Measurements from ENCODE around the gene PNRC1. TPM values are rescaled to one million over a fixed set of nuclear protein-coding genes. Genes with fewer than 3 reads are reported as not detected.

PNRC1 gene
- total RNA-seq, 1 donor from 2014 or later, result 229 TPM

GRCh38 chr6:89050155-89050554 is 30.4 kb upstream of the PNRC1 start:
- intact Hi-C loops (cut with micrococcal nuclease), result no loop called here
- no peak for ATAC-seq (ENCODE audit: low read depth)
- DNase-seq, result no peak
- H3K27me3 Mint-ChIP-seq, result no peaks in the 10 kb centered on the region
- H3K4me1 Mint-ChIP-seq, result no peaks in the 10 kb centered on the region
- peaks cover 2% of the 10 kb centered on the region for H3K9me3 Mint-ChIP-seq
- H3K36me3 Mint-ChIP-seq (ENCODE audit: low read depth), result no peaks in the 10 kb centered on the region
- H3K4me3 Mint-ChIP-seq, result no peak overlapping the region
- ChIA-PET POLR2A (interaction anchor here (0.6 kb wide), 1 partner anchor 100 kb away, joined by 5 read pairs; no protein-coding TSS in a partner anchor), CTCF (interaction anchor here (1.0 kb wide), 1 partner anchor 9 kb away, joined by 3 read pairs; no protein-coding TSS in a partner anchor)
- TF ChIP-seq CTCF (IDR thresholded peaks at IDR 0.05), result no peak
- H3K27ac Mint-ChIP-seq, result no peak overlapping the region

- H3K27me3 Mint-ChIP-seq, result no peaks in the 10 kb centered on the region
- ATAC-seq (ENCODE audit: low read depth), result no peak
- no peaks in the 10 kb centered on the region for H3K4me1 Mint-ChIP-seq
- peaks cover 2% of the 10 kb centered on the region for H3K9me3 Mint-ChIP-seq
- POLR2A ChIA-PET, result no interaction called here
- intact Hi-C loops (cut with micrococcal nuclease), result no loop called here
- H3K36me3 Mint-ChIP-seq (ENCODE audit: low read depth), result no peaks in the 10 kb centered on the region
- H3K4me3 Mint-ChIP-seq, result no peak overlapping the region
- no peak for DNase-seq
- CTCF ChIA-PET, result interaction anchor here (1.0 kb wide), 1 partner anchor 9 kb away, joined by 3 read pairs; no protein-coding TSS in a partner anchor
- H3K27ac Mint-ChIP-seq, result no peak overlapping the region
- no peak for TF ChIP-seq CTCF (IDR thresholded peaks at IDR 0.05)
These were observed 29.9 kb upstream of the PNRC1 start for GRCh38 chr6:89050697-89051096.

- intact Hi-C loops (cut with micrococcal nuclease), result no loop called here
- no peaks in the 10 kb centered on the region for H3K27me3 Mint-ChIP-seq
- H3K9me3 Mint-ChIP-seq, result peaks cover 2% of the 10 kb centered on the region
- no peaks in the 10 kb centered on the region for H3K36me3 Mint-ChIP-seq (ENCODE audit: low read depth)
- POLR2A ChIA-PET, result no interaction called here
- H3K27ac Mint-ChIP-seq, result no peak overlapping the region
- H3K4me3 Mint-ChIP-seq, result no peak overlapping the region
- CTCF ChIA-PET, result no interaction called here
- DNase-seq (no peak), ATAC-seq (ENCODE audit: low read depth) (no peak)
- H3K4me1 Mint-ChIP-seq, result no peaks in the 10 kb centered on the region
- TF ChIP-seq CTCF (IDR thresholded peaks at IDR 0.05), result no peak
These were observed 28.9 kb upstream of the PNRC1 start for GRCh38 chr6:89051676-89052075.

GRCh38 chr6:89054208-89054607 is 26.3 kb upstream of the PNRC1 start:
- no peak for ATAC-seq (ENCODE audit: low read depth)
- CTCF ChIA-PET, result no interaction called here
- no peaks in the 10 kb centered on the region for H3K4me1 Mint-ChIP-seq
- no peak overlapping the region for H3K27ac Mint-ChIP-seq
- no peak for DNase-seq
- no peak for TF ChIP-seq CTCF (IDR thresholded peaks at IDR 0.05)
- POLR2A ChIA-PET, result interaction anchor here (0.7 kb wide), 1 partner anchor 61 kb away, joined by 5 read pairs; no protein-coding TSS in a partner anchor
- peaks cover 2% of the 10 kb centered on the region for H3K9me3 Mint-ChIP-seq
- H3K4me3 Mint-ChIP-seq, result no peak overlapping the region
- intact Hi-C loops (cut with micrococcal nuclease), result no loop called here
- no peaks in the 10 kb centered on the region for H3K36me3 Mint-ChIP-seq (ENCODE audit: low read depth)
- no peaks in the 10 kb centered on the region for H3K27me3 Mint-ChIP-seq

GRCh38 chr6:89057759-89058158 is 22.8 kb upstream of the PNRC1 start:
- intact Hi-C loops (cut with micrococcal nuclease), result no loop called here
- TF ChIP-seq CTCF (IDR thresholded peaks at IDR 0.05), result no peak
- Mint-ChIP-seq H3K4me1 (no peaks in the 10 kb centered on the region), H3K27ac (no peak overlapping the region), H3K36me3 (ENCODE audit: low read depth) (no peaks in the 10 kb centered on the region), H3K27me3 (peaks cover 4% of the 10 kb centered on the region), H3K9me3 (peaks cover 2% of the 10 kb centered on the region), H3K4me3 (no peak overlapping the region)
- CTCF ChIA-PET, result no interaction called here
- ATAC-seq (ENCODE audit: low read depth), result no peak
- no peak for DNase-seq
- POLR2A ChIA-PET, result no interaction called here
